ENCODE measurements around the gene EHMT2. TPM values are rescaled to one million over a fixed set of nuclear protein-coding genes. Genes with fewer than 3 reads are reported as not detected.

EHMT2 gene
- total and polyA plus RNA-seq, 2 of the 8 experiments (the other 6 are each of a cell fraction or from before 2014, with no cell fraction given) = 125 to 177 TPM

GRCh38 chr6:31886541-31886991 is 10.9 kb downstream of the EHMT2 start:
- Histone ChIP-seq H3K9me3 (ENCODE audit: insufficient read depth in 2 of 2, low read depth in 1 of 2, low read length in 1 of 2) (no peaks in the 10 kb centered on the region), H3K4me3 (ENCODE audit: extremely low read depth in 1 of 4, insufficient read depth in 2 of 4, low read depth in 3 of 4, low read length in 4 of 4) (no peak overlapping the region), H3K18ac (ENCODE audit: extremely low read depth, low read length) (no peak overlapping the region), H2BK5ac (ENCODE audit: low read depth, low read length) (no peak overlapping the region), H3K4me2 (ENCODE audit: insufficient read depth in 1 of 2, low read depth in 2 of 2, low read length in 2 of 2) (no peak overlapping the region), H3K23me2 (ENCODE audit: low read depth, low read length) (no peaks in the 10 kb centered on the region), H4K91ac (replicated peaks; ENCODE audit: insufficient read length, low read length) (no peak overlapping the region), H3K36me3 (ENCODE audit: control insufficient read depth in 2 of 4, insufficient read depth in 4 of 4, low read length in 3 of 4) (peaks cover 34 to 81% (median 68%) of the 10 kb centered on the region in 4 experiments), H2BK20ac (ENCODE audit: low read length) (no peak overlapping the region), H2AK5ac (ENCODE audit: low read depth, low read length) (no peak overlapping the region), H2AFZ (ENCODE audit: low read length) (no peak overlapping the region), H4K20me1 (replicated peaks in 1 of 2; ENCODE audit: control insufficient read depth in 1 of 2, insufficient read depth in 2 of 2, low read length in 2 of 2) (peaks cover 4 to 20% of the 10 kb centered on the region in 2 experiments), H3K27ac (ENCODE audit: low read depth, low read length) (no peak overlapping the region), H3K4ac (replicated peaks; ENCODE audit: insufficient read length, low read depth, low read length) (no peak overlapping the region), H3K14ac (ENCODE audit: insufficient read length) (no peak overlapping the region), H3K79me1 (ENCODE audit: low read depth, low read length) (no peaks in the 10 kb centered on the region; the same call in 1 of the 2 replicates), H3K4me1 (replicated peaks in 1 of 4; ENCODE audit: control insufficient read depth in 3 of 4, insufficient read depth in 4 of 4, low read length in 3 of 4) (no peaks in the 10 kb centered on the region), H2BK15ac (ENCODE audit: low read length) (no peak overlapping the region), H3K9ac (replicated peaks in 1 of 4; ENCODE audit: extremely low read depth in 1 of 4, low read depth in 3 of 4, low read length in 3 of 4) (no peak overlapping the region), H3K79me2 (ENCODE audit: control insufficient read depth in 1 of 2, insufficient read depth in 2 of 2, low read length in 2 of 2) (no peaks in the 10 kb centered on the region; a peak in 1 of 4 replicates), H3K23ac (ENCODE audit: insufficient read length) (no peak overlapping the region), H3K56ac (replicated peaks; ENCODE audit: insufficient read length, low read depth, low read length) (no peak overlapping the region), H4K8ac (ENCODE audit: extremely low read depth, insufficient read depth, low read length) (no peak overlapping the region; the same call in 1 of the 2 replicates), H4K5ac (ENCODE audit: insufficient read length, low read depth, low read length) (no peak overlapping the region), H2BK120ac (replicated peaks; ENCODE audit: low read depth, low read length) (no peak overlapping the region), H2BK12ac (ENCODE audit: low read depth, low read length) (no peak overlapping the region), H3K27me3 (replicated peaks in 1 of 4; ENCODE audit: control insufficient read depth in 3 of 4, extremely low read depth in 1 of 4, insufficient read depth in 3 of 4, low read length in 3 of 4) (no peaks in the 10 kb centered on the region)
- FAIRE-seq (no peak), DNase-seq (ENCODE audit: low read depth in 1 of 2, low spot score in 2 of 2) (no peak)
- TF ChIP-seq, protein P1, sequence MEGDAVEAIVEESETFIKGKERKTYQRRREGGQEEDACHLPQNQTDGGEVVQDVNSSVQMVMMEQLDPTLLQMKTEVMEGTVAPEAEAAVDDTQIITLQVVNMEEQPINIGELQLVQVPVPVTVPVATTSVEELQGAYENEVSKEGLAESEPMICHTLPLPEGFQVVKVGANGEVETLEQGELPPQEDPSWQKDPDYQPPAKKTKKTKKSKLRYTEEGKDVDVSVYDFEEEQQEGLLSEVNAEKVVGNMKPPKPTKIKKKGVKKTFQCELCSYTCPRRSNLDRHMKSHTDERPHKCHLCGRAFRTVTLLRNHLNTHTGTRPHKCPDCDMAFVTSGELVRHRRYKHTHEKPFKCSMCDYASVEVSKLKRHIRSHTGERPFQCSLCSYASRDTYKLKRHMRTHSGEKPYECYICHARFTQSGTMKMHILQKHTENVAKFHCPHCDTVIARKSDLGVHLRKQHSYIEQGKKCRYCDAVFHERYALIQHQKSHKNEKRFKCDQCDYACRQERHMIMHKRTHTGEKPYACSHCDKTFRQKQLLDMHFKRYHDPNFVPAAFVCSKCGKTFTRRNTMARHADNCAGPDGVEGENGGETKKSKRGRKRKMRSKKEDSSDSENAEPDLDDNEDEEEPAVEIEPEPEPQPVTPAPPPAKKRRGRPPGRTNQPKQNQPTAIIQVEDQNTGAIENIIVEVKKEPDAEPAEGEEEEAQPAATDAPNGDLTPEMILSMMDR (IDR thresholded peaks at IDR 0.05; ENCODE audit: control extremely low read depth in 1 of 3, insufficient read depth in 1 of 3, low read depth in 1 of 3, low read length in 3 of 3) = no peak
- TF ChIP-seq NANOG (IDR thresholded peaks at IDR 0.05; ENCODE audit: insufficient read depth, low read depth, low read length, poor library complexity, severe bottlenecking) = no peak
- no peak for TF ChIP-seq RFX5 (IDR thresholded peaks at IDR 0.05; ENCODE audit: borderline replicate concordance, low read depth, low read length)
- no peak for TF ChIP-seq FOSL1 (IDR thresholded peaks at IDR 0.05; ENCODE audit: insufficient read depth, low read depth, low read length)
- no peak for TF ChIP-seq POLR2AphosphoS5 (IDR thresholded peaks at IDR 0.05; ENCODE audit: low read depth, low read length)
- no peak for TF ChIP-seq EZH2 (IDR thresholded peaks at IDR 0.05; ENCODE audit: low read depth, low read length, severe bottlenecking)
- no peak for TF ChIP-seq POU5F1 (IDR thresholded peaks at IDR 0.05; ENCODE audit: low read depth, low read length)
- no peak for TF ChIP-seq PHF8 (conservative IDR thresholded peaks at IDR 0.05; ENCODE audit: low read depth, low read length)
- TF ChIP-seq CHD1 (IDR thresholded peaks at IDR 0.05; ENCODE audit: low read depth, low read length) = no peak
- no peak for TF ChIP-seq E2F6 (IDR thresholded peaks at IDR 0.05)
- POLR2A ChIA-PET (ENCODE audit: partially characterized antibody) = interaction anchor here (0.8 to 4.2 kb wide), 3 partner anchors 11 to 223 kb away, joined by 3 to 21 read pairs (median 3); partner anchors contain the start of gene EHMT2
- 96% methylated on average over 18 of the region's 18 CpGs; no CpG with 5 or more reads in 1 of the 2 experiments for WGBS, 2 experiments (ENCODE audit: extremely low coverage in 1 of 2, insufficient coverage in 1 of 2, insufficient read length in 1 of 2, insufficient replicate concordance in 2 of 2, low coverage in 1 of 2, low lambda C conversion rate in 2 of 2, missing lambda C conversion rate in 1 of 2)
- CTCF ChIA-PET (ENCODE audit: partially characterized antibody) = interaction anchor here (0.6 to 4.9 kb wide), 6 partner anchors 9 to 226 kb away, joined by 3 to 59 read pairs (median 4); partner anchors contain the start of genes C6orf47 and SLC44A4

All from H1 (cell line).